GM12878 (cell line): Measurements from ENCODE around the gene KIRREL3.

Experiments
- ELK1 ChIP-seq: IDR thresholded peaks from 2 replicates; pipeline ENCODE4 v1.6.1; 2012; ENCODE audit warnings: low read depth, low read length, improper control_type of control experiment
- EZH2 ChIP-seq: IDR thresholded peaks from 2 replicates; pipeline ENCODE4 v1.6.1; 2012; ENCODE audit warnings: low read depth, mild to moderate bottlenecking, control low read depth, inconsistent platforms, low read length, borderline replicate concordance; ENCODE audit not compliant: control insufficient read depth
- IKZF1 ChIP-seq: fragments of 450-650 bp; conservative IDR thresholded peaks from 2 replicates; pipeline ENCODE4 v1.6.1; 2017; ENCODE audit warnings: antibody characterized with exemption, mild to moderate bottlenecking
- NFIC ChIP-seq: IDR thresholded peaks from 2 replicates; pipeline ENCODE4 v1.6.1; 2012; ENCODE audit warnings: low read depth, mild to moderate bottlenecking, inconsistent platforms, low read length, moderate library complexity
- TF ChIP-seq, protein P1 (sequence below), 3 experiments: IDR thresholded peaks in 2 of 3; conservative IDR thresholded peaks in 1 of 3; 2 replicates each; pipeline ENCODE4 v1.5.1; 2011; ENCODE audit warnings: low read depth in 3 of 3, low read length in 3 of 3, mild to moderate bottlenecking in 3 of 3, control low read depth in 2 of 3, moderate library complexity in 2 of 3, inconsistent platforms in 1 of 3, mixed read lengths in 1 of 3; ENCODE audit not compliant: control insufficient read depth in 2 of 3, insufficient read depth in 1 of 3; ENCODE audit errors: extremely low read depth in 1 of 3

- no peak for TF ChIP-seq EZH2
- no peak for TF ChIP-seq IKZF1
- TF ChIP-seq, protein P1, sequence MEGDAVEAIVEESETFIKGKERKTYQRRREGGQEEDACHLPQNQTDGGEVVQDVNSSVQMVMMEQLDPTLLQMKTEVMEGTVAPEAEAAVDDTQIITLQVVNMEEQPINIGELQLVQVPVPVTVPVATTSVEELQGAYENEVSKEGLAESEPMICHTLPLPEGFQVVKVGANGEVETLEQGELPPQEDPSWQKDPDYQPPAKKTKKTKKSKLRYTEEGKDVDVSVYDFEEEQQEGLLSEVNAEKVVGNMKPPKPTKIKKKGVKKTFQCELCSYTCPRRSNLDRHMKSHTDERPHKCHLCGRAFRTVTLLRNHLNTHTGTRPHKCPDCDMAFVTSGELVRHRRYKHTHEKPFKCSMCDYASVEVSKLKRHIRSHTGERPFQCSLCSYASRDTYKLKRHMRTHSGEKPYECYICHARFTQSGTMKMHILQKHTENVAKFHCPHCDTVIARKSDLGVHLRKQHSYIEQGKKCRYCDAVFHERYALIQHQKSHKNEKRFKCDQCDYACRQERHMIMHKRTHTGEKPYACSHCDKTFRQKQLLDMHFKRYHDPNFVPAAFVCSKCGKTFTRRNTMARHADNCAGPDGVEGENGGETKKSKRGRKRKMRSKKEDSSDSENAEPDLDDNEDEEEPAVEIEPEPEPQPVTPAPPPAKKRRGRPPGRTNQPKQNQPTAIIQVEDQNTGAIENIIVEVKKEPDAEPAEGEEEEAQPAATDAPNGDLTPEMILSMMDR (IDR thresholded peaks at IDR 0.05 in 2 of 3, conservative IDR thresholded peaks at IDR 0.05 in 1 of 3; ENCODE audit: control insufficient read depth in 2 of 3, extremely low read depth in 1 of 3, insufficient read depth in 1 of 3, low read depth in 3 of 3, low read length in 3 of 3) = no peak
- no peak for TF ChIP-seq ELK1
- no peak for TF ChIP-seq NFIC
Observed at GRCh38 chr11:126855536-126855935, 145.0 kb downstream of the KIRREL3 start.
